OCI-LY1 (cell line): ENCODE measurements around the gene NFU1.

Experiments used
- H2AFZ ChIP-seq: fragments of 200-600 bp; sonication (generic), shearing (Covaris generic); 2 replicates; pipeline ENCODE4 v1.6.0; 2014; ENCODE audit warnings: antibody characterized with exemption, mild to moderate bottlenecking, low read length
- H3F3A ChIP-seq: fragments of 200-600 bp; sonication (generic), shearing (Covaris generic); 2 replicates; pipeline ENCODE4 v1.6.0; 2014; ENCODE audit warnings: mild to moderate bottlenecking, antibody characterized with exemption, low read length, moderate library complexity; ENCODE audit not compliant: insufficient read depth
- H3K27ac ChIP-seq: fragments of 200-600 bp; sonication (generic); 2 replicates; pipeline ENCODE4 v1.5.1; 2014; ENCODE audit warnings: low read length, mixed run types, mild to moderate bottlenecking, low read depth; ENCODE audit not compliant: poor library complexity, severe bottlenecking
- H3K27me3 ChIP-seq: fragments of 200-600 bp; sonication (generic); 2 replicates; pipeline ENCODE4 v1.6.0; 2014; ENCODE audit warnings: antibody characterized with exemption, mild to moderate bottlenecking, low read length, moderate library complexity; ENCODE audit not compliant: insufficient read depth
- H3K36me3 ChIP-seq: fragments of 200-600 bp; sonication (generic); 2 replicates; pipeline ENCODE4 v1.6.1; 2014; ENCODE audit warnings: mild to moderate bottlenecking, antibody characterized with exemption, low read length, moderate library complexity, mixed read lengths; ENCODE audit not compliant: insufficient read depth
- H3K4me1 ChIP-seq: fragments of 200-600 bp; sonication (generic); 2 replicates; pipeline ENCODE4 v1.5.1; 2014; ENCODE audit warnings: mild to moderate bottlenecking, low read length, moderate library complexity; ENCODE audit not compliant: insufficient read depth, severe bottlenecking
- H3K4me2 ChIP-seq: fragments of 200-600 bp; sonication (generic), shearing (Covaris generic); 2 replicates; pipeline ENCODE4 v1.6.1; 2014; ENCODE audit warnings: low read length
- H3K4me3 ChIP-seq: fragments of 200-600 bp; sonication (generic); 2 replicates; pipeline ENCODE4 v1.5.1; 2014; ENCODE audit warnings: low read length, low read depth, mild to moderate bottlenecking, mixed read lengths; ENCODE audit not compliant: poor library complexity, severe bottlenecking
- H3K79me2 ChIP-seq: fragments of 200-600 bp; shearing (Covaris generic); 2 replicates; pipeline ENCODE4 v1.6.1; 2016; ENCODE audit warnings: mixed run types, low read length, mixed read lengths; ENCODE audit not compliant: insufficient read depth
- H3K9ac ChIP-seq: fragments of 200-600 bp; sonication (generic), shearing (Covaris generic); 2 replicates; pipeline ENCODE4 v1.6.1; 2014; ENCODE audit warnings: mild to moderate bottlenecking, low read length, mixed read lengths
- H3K9me2 ChIP-seq: fragments of 200-600 bp; sonication (generic), shearing (Covaris generic); 2 replicates; pipeline ENCODE4 v1.6.1; 2014; ENCODE audit warnings: low read depth, mild to moderate bottlenecking, low read length, mixed read lengths
- H3K9me3 ChIP-seq: fragments of 200-600 bp; shearing (Covaris generic); 2 replicates; pipeline ENCODE4 v1.6.1; 2014; ENCODE audit warnings: low read length, mixed read lengths
- H4K20me1 ChIP-seq: fragments of 200-600 bp; sonication (generic), shearing (Covaris generic); 2 replicates; pipeline ENCODE4 v1.6.0; 2016; ENCODE audit warnings: mild to moderate bottlenecking, low read length; ENCODE audit not compliant: insufficient read depth
- CTCF ChIP-seq: fragments of 200-600 bp; sonication (generic), shearing (Covaris generic); IDR thresholded peaks from 2 replicates; pipeline ENCODE4 v1.5.1; 2017; ENCODE audit warnings: mild to moderate bottlenecking, antibody characterized with exemption, low read length, moderate library complexity, mixed read lengths
- EZH2 ChIP-seq: fragments of 200-600 bp; sonication (generic), shearing (Covaris generic); IDR thresholded peaks from 2 replicates; pipeline ENCODE4 v1.8.0; 2017; ENCODE audit warnings: borderline replicate concordance, mixed run types, mild to moderate bottlenecking, antibody characterized with exemption, low read length, moderate library complexity, mixed read lengths

Gene NFU1

DNA sequence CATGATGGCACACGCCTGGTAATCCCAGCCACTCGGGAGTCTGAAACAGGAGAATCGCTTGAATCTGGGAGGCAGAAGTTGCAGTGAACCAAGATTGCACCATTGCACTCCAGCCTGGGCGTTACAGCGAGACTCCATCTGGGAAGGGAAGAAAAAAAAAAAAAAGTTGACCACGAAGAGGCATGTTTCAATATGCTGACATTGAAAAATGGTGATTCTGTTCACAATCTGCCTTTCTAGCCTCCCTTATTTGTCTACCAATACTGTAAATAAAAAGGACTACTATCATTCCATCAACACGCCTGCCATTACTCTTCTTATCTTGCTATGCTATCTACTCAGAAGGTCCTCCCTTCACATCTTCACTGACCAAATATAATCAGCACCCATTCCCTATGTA is 68.6 kb downstream of the NFU1 start:
- Histone ChIP-seq H3K9ac (no peak overlapping the region), H3K79me2 (no peaks in the 10 kb centered on the region), H3F3A (no peaks in the 10 kb centered on the region), H3K4me3 (no peak overlapping the region), H4K20me1 (no peaks in the 10 kb centered on the region), H3K27me3 (no peaks in the 10 kb centered on the region), H3K4me1 (no peaks in the 10 kb centered on the region), H3K4me2 (no peak overlapping the region), H2AFZ (no peak overlapping the region), H3K36me3 (peaks cover 62% of the 10 kb centered on the region), H3K9me2 (no peaks in the 10 kb centered on the region), H3K9me3 (no peaks in the 10 kb centered on the region), H3K27ac (no peak overlapping the region)
- TF ChIP-seq EZH2, result no peak
- no peak for TF ChIP-seq CTCF

DNA sequence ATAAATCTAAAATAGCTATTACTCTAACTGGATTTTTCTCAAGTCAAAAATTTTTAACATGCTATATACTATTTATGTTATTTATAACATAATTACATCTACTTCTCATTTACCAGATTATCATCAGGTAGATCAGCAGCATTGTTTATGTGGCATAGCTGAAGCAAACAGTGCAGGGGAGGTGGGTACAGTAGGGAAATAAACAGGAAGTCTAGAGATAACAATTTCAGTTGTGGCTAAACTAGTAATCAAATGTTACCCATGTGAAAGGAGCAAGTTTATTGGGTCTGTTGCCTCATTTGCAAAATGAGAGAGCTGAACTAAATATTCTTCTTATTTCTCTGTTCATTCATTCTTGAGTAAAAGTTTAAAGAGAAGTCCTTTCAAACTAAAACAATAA is 77.9 kb downstream of the NFU1 start:
- H3K36me3 ChIP-seq, result peaks cover 64% of the 10 kb centered on the region
- no peaks in the 10 kb centered on the region for H3K4me1 ChIP-seq
- no peak overlapping the region for H3K4me3 ChIP-seq
- H3K27me3 ChIP-seq, result no peaks in the 10 kb centered on the region
- TF ChIP-seq CTCF (no peak), EZH2 (no peak)
- no peaks in the 10 kb centered on the region for H3F3A ChIP-seq
- no peak overlapping the region for H3K4me2 ChIP-seq
- no peaks in the 10 kb centered on the region for H4K20me1 ChIP-seq
- no peak overlapping the region for H3K27ac ChIP-seq
- no peak overlapping the region for H2AFZ ChIP-seq
- H3K79me2 ChIP-seq, result no peaks in the 10 kb centered on the region
- H3K9ac ChIP-seq, result no peak overlapping the region
- H3K9me3 ChIP-seq, result no peaks in the 10 kb centered on the region
- H3K9me2 ChIP-seq, result no peaks in the 10 kb centered on the region

DNA sequence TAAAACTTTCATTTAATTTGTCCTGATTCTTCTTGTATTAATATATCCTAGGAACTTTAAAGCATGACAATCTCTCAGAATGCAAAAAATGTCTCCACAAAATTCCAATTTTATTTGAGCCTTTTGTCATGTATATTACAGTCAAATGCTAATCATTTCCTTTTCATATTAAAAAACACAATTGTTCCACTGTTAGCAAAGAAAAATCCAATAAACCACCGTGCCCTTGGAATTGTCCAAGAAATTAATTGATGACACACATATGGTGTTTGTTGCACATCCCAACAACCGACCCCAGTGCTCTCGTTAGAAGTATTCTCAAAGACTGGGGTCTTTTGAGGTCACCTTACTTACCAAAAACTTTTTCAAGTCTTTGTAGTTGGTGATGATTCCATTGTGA is 78.3 kb downstream of the NFU1 start:
- H4K20me1 ChIP-seq, result no peaks in the 10 kb centered on the region
- H2AFZ ChIP-seq, result no peak overlapping the region
- no peaks in the 10 kb centered on the region for H3K4me1 ChIP-seq
- no peaks in the 10 kb centered on the region for H3K9me2 ChIP-seq
- H3K27me3 ChIP-seq, result no peaks in the 10 kb centered on the region
- no peaks in the 10 kb centered on the region for H3K9me3 ChIP-seq
- H3K27ac ChIP-seq, result no peak overlapping the region
- no peaks in the 10 kb centered on the region for H3K79me2 ChIP-seq
- no peak for TF ChIP-seq CTCF
- no peak for TF ChIP-seq EZH2
- H3K4me2 ChIP-seq, result no peak overlapping the region
- no peak overlapping the region for H3K4me3 ChIP-seq
- H3K36me3 ChIP-seq, result peaks cover 64% of the 10 kb centered on the region
- no peak overlapping the region for H3K9ac ChIP-seq
- H3F3A ChIP-seq, result no peaks in the 10 kb centered on the region
